Retinal pigment epithelial cell (primary cell): Measurements from ENCODE around the gene ME3.

Experiments
- DNase-seq: peaks from one replicate; pipeline ENCODE4 v3.0.0-alpha.2; 2010; ENCODE audit warnings: low read depth
- H3K4me3 ChIP-seq: 2 replicates; pipeline ENCODE4 v1.5.1; 2011; ENCODE audit warnings: mild to moderate bottlenecking, low read length, control low read depth, moderate library complexity
- CTCF ChIP-seq: conservative IDR thresholded peaks from 2 replicates; pipeline ENCODE4 v1.5.1; 2011; ENCODE audit warnings: low read depth, low read length, control low read depth, inconsistent platforms

The ME3 gene

DNA sequence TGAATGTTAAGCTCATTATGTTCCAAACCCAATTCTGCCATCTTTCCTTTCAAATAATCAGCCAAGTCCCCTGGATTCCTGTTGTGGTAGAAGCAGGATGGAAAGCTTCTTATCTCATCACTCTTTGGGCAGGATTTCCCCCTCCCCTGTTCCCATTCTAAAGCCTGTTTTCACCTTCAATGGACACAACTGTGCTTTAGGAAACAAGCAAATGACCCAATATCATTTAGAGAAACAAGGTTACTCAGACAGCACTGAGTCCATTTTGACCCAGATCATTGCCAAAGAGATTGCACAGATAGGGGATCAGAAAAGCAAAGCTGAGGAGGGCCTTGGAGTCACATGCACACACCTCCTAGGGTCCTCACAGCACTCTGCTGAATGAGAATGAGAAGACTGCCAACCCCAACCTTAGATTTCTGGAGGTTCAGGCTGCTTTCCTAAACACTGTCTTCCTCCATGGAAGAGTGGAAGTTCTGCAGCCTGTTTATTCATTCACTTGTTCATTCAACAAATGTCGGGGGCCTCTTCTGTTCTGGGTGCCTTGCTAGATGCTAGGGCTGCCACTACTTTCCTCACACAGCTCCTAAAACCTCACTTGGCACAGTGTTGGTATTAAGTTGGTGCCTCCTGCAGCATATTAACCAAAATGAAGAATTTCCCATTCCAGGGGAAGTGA, 95.3 kb downstream of the ME3 start:
- TF ChIP-seq CTCF, result no peak
- no peak overlapping the region for H3K4me3 ChIP-seq
- DNase-seq, result no peak

DNA sequence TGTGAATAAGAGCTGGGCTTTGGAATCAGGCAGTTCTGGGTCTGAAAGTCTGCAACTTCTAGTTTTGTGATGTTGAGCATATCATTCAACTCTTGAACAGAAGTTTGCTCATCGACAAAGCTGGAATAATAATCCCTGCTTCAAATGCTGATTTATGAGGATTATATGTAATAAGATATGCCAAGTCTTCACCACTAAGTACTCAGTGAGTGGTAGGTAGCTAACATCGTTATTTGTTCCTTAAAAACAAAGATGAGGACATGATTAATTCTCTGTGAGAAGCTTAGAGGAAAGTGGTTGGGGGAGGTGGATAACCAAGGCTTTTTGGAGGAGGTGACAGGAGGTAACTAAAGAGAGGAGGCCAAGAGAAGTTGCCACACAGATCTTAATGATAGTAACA, 96.5 kb downstream of the ME3 start:
- no peak overlapping the region for H3K4me3 ChIP-seq
- no peak for TF ChIP-seq CTCF
- DNase-seq, result no peak

- no peak overlapping the region for H3K4me3 ChIP-seq
- no peak for TF ChIP-seq CTCF
- DNase-seq, result no peak
Observed at GRCh38 chr11:86575208-86575855, 97.1 kb downstream of the ME3 start.

- no peak for TF ChIP-seq CTCF
- H3K4me3 ChIP-seq, result no peak overlapping the region
- DNase-seq, result no peak
Observed at GRCh38 chr11:86574493-86575207, 97.8 kb downstream of the ME3 start.

GRCh38 chr11:86571273-86571948, 101.0 kb downstream of the ME3 start:
- no peak overlapping the region for H3K4me3 ChIP-seq
- no peak for DNase-seq
- peak; percentile 46 for TF ChIP-seq CTCF

GRCh38 chr11:86570451-86570850, 102.0 kb downstream of the ME3 start:
- no peak for TF ChIP-seq CTCF
- DNase-seq, result no peak
- no peak overlapping the region for H3K4me3 ChIP-seq
